Measurements from ENCODE around the gene LMO1.

LMO1 gene

DNA sequence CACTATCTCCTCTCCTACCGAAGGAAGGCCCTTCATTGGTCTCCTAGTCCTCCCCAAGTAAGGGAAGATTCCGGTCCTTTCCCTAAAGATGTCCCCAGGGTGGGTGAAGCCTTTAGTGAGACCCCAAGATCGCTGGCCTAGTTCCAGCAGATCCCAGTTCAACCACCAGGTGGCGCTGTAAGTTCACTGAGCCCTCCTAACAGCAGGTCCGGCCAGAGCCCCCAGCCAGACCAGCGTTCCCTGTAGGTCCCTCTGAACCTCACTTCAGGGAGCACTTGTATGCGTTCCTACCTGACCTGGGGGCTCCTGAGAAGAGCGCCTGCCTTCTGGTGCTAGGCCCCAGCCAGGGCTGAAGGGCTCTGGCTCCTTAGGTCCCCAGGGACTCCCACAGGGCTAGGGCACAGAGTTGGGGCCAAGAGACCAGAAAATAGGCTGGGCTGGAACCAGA lies 38.1 kb downstream of the LMO1 start:
- peak; percentile 89 for DNase-seq

DNA sequence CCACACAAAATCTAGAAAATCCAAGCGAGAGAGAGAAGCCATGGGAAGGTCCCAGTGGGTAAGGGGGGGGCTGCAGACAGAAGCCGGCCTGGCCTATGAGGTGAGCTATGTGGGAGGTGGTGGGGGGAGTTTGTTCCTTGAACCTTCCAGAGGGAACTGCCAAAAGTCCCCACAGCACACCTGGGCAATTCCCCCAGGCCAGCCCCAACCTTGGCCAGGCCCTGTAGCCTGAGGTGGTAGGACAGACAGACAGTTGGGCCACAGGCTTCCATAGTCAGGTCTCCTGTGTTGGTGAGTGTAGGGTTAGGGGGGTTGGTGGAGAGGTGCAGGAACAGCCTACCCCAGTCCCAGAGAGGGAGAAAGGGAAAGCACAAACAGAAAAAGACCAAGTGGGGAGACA lies 39.0 kb downstream of the LMO1 start:
- no peak for DNase-seq

DNA sequence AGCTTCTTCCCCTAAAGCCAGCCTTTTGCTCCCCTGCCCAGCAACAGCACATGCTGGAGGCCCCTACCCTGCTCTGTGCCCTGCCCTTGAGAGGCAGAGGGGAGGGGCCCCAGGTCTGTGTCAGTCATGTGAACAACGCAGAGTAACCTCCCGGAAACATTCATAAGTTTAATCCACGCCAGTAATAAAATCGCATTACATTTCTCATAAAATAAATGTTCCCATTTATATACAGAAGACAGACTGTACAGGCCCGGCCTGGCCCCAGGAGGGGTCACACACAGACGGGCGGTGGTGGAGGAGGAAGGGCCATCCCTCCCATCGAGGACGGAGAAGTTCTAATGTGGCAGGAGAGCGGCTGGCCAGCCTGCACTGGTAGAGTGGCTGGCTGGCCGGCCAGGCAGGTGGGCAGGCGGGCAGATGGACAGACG lies 39.5 kb downstream of the LMO1 start:
- DNase-seq = no peak

DNA sequence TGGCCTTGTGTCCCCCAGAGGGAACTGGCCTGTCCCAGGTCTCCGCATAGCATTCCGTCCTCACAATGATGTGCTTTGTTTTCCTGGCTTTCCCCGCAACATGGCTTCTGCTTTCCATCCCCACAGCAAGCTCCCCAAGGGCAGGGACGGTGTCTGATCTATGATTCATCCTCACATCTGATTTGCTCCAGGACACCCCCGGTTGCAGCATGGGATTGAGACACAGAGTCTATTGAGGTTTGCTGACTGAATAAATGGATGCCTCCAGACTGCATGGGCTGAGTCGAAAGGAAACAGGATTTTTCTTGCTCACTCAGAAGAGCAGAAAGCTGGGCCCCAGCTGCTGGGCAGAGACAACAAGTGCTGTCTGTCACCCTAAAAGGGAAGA lies 40.2 kb downstream of the LMO1 start:
- DNase-seq = no peak

DNA sequence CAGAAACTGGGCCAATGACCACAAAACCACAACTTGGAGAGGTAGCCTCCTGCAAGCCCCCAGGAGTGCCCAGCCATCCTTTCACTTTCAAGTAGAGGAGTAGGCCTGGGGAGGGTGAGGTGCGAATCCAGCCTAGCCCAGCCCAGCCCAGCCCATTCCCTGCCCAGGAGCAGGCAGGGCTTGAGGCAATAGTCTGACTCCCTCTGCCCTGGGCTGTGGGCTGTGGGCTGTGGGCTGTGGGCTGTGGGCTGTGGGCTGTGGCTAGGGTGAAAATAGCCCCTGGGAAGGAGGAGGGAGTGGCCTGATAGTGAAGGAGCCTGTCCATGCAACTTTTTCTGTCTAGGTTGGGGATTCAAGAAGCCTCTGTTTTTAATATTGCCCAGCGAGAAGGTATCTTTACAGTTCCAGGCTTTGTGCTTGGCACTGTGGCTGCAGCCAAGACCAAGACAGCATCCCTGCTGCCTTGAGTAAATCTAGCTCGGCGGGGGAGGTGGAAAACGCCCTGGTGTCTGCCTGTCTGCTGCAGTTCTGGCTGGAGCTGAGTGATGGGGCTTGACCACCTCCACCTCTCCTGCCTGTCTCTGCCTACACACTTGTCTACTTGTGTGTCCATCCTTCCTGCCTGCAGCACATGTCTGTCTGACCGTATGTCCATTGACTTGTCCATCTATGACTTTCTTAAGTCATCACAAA lies 40.7 kb downstream of the LMO1 start:
- no peak for DNase-seq

DNA sequence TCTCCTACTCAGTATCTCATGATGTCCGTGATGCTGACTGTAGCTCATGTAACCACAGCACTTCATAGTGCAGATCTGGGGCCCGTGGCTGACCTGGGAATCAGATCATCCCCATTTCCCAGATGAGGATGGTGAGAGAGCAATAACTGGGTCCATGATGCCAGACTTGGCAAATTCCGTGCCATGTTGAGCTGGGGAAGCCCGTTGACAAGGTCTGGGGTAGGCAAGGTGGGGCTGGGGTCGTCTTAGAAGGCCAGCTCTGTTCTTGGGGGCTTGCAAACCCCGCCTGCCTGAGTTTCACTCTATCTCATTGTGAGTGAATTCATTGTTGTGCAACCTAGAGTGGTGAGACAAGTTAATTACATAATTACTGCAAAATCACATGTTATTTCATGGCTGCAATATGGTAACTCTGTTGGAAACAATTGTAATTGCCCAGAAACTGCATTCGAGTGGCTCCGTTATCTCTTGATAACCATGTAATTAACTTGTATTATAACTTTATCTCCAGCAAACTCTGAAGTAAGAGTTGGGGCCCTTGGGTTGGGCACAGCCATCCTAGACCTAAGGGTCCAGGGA lies 41.7 kb downstream of the LMO1 start:
- DNase-seq = no peak

DNA sequence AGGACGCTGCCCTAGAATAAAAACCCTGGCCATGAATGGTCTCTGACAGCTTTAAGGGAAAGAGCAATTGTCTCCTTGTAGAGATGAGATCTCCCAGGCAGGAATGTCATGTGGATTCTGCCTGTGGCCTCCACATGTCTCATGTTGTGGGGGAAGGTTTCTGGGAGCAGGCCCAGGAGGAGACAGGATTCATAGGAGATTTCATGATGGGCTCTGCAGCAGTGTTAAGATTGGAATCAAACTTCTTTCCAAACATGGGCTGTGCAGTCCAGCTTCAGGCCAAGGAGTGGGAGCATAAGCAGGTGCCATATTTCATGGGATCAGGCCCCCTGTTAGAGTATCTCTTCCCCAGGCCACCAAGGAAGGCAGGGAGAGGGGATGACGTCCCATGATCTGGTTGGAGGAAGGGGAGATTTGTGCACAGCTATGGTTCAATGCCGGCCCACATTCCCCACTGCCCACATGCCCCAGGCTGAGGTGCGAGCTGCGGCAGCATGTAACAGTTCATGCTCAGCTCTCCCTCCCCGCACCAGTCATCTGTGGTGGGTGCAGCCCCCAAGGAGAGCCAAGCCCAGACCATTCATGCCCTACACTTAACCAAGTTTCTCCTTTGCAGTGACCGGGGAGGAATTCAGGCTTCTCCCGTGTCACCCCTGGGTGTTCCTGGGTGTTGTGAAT lies 42.5 kb downstream of the LMO1 start:
- DNase-seq = no peak

DNA sequence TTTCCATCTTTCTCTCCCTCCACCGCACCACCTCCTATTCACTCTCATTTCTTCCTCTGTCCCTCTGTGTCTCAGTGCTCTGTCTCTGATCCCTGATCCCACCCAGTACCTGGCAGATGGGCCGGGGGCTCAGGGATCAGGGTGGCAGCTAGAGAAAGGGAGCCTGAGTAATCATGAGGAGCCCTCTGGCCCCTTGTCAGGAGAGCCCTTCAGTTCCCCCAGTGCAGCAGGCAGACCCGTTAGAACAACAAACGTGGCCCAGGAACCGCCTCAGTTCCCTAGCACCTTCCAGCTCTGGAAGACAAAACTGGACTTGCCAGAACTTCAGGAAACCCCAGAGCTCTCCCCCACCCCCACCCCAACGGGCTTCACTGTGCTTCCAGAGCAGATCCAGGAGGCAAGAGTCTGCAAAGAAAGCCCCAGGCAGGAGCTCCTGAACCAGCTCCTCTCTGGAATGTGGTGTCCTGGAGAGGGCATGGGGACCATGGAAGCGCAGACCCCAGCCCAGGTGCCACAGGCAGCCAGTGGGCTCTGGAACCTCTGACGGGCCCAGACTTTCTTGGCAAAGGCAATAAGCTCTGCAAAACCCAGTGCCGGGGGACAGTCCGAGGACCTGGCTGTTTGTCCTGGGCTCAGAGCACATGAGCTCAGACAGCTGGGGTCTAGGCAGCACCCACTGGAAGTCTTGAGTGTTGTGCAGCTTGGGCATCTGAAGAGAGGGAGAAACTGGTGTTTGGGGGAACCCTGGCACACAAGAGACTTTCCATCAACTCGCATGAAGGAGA lies 43.2 kb downstream of the LMO1 start:
- DNase-seq = peak; percentile 36

DNA sequence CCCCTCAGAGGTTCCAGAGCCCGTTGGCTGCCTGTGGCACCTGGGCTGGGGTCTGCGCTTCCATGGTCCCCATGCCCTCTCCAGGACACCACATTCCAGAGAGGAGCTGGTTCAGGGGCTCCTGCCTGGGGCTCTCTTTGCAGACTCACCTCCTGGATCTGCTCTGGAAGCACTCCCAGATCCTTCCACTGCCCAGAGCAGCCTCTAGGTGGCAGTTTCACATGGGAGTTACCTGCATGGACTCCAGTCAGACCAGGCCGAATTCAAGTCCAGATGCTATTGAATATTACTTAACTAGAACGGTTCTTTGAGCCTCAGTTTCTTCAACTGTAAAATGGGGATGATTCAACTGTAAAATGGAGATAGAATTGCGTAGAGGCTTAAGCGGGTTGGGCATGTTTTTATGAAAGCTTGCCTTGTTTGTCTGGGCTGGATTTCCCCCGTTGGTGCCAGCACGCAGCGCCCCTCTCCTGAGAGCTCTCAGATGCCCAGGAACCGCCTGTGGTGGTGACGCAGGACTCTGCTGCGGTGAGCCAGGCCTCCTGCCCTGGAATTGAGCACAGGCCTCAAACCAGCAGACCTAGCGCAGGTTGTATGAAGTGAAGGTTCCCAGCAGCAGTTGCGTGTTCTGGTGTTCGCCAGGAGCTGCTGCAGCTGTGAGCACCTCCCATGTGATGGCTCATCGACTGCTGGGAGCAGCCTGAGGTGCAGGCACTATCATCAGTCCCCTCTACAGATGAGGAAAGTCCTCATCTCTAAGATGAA lies 44.2 kb downstream of the LMO1 start:
- DNase-seq = peak; percentile 68

DNA sequence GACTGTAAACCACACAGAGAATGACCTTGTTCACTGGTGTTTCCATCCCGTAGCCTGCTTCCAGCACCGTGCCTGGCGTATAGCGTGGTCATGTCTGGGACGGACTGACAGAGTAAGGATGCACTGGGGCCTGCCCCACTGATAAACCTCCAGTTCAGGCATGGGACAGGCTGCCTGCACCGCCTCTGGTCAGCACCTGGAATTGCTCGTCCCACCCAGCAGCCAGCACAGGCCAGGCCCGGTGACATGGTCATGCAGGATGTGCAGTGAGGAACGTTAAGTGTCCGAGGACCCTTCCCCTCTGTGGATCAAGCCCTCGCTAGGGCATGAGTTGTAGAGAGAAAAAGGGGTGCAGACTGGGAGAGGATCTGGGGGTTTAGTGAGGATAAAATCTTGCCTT lies 44.8 kb downstream of the LMO1 start:
- DNase-seq = no peak

DNA sequence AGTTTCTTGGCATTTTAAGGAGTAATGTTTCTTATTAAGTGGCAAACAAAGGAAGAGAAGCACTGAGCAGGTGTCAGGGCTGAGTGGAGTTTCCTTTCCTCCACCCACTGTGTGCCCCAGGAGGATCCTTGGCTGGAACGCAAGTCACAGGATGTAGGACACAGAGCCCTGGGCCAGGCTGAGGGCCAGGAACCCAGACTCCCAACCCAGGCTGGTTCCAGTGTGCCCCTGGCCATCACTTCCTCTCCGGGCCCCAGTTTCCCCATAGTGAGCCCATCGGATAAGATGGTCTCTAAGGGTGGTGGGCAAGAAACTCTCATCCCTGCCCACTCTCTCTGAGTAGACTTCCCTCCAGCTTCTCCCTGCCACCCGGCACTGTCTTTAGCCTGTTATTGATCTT lies 45.3 kb downstream of the LMO1 start:
- no peak for DNase-seq

DNA sequence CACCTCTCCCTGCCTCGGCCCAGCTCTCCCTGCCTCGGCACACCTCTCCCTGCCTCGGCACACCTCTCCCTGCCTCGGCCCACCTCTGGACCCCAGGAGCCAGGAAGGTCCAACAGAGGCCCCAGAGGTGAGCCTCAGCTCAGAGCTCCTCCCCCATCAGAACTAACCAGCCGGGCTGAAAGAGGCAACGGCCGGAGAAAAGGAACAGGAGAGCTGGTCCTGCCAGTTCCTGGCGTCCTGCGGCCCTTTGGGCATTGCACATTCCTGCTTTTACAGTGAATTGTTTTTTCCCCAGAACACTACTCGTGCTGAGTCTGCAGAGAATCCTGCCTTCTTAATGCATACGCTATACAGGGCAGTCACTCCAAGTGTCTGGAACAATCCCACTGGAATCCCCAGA lies 45.8 kb downstream of the LMO1 start:
- no peak for DNase-seq

DNA sequence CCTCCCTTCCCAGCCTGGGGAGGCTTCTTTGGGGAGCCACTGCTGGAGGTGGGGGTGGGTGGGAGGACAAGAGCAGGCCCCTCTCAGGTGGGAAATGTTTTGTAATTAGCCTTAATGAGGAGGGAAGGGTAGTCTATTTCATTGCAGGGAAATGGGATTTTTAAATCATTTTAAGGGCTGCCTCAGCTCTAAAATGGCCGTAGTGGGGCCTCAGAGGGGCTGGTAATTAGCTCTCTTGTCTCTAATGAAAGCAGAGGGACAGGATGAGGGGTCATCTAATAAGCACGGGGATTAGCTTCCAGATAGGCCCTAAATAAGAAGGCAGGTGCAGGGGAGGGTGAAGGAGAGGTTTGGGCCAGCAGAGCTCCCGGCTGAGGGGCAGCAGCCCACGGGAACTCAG lies 46.5 kb downstream of the LMO1 start:
- DNase-seq = peak; percentile 56

DNA sequence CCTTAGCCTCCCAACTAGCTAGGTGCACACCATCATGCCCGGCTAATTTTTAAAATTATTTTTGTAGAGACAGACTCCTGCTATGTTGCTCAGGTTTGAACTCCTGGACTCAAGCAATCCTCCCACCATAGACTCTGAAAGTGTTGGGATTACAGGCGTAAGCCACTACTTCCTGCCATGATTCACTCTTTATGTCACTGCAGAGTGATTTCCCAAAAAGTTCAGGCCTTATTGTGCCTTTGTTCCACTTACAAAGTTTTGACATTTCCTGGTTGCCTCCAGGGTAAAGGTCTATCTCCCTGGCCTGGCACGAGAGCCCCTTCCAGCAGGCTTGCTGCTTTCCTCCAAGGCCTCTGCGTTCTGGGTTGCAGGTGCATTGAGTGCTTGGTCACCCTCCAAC lies 50.3 kb downstream of the LMO1 start:
- DNase-seq = no peak

DNA sequence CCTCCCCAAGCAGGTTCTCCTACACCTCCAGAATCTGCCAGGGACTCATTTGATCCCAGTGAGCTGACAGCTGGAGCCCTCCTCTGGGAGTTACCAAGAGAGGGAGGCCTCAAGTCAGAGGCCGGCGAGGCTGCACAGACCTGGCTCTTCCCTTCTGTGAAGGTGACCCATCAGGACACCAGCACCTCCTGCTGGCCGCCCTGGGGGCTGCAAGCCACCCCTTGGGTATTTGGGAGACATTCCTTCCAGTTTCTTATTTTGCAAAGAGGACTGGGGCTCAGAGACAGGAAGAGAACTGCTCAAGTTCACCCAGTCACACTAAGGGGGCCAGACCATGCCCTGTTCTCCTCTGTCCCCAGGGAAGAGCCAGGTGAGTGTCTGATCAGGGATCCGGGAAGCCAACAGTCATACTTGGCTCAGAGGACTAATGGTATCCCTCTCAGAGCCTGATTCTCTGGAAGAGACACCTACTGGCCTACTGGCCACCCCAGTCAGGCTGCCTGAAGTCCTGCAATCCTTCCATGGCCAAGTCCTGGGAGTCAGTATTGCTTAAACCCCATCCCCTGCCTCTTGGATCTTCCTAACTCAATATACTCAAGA lies 54.4 kb downstream of the LMO1 start:
- peak; percentile 27 for DNase-seq

DNA sequence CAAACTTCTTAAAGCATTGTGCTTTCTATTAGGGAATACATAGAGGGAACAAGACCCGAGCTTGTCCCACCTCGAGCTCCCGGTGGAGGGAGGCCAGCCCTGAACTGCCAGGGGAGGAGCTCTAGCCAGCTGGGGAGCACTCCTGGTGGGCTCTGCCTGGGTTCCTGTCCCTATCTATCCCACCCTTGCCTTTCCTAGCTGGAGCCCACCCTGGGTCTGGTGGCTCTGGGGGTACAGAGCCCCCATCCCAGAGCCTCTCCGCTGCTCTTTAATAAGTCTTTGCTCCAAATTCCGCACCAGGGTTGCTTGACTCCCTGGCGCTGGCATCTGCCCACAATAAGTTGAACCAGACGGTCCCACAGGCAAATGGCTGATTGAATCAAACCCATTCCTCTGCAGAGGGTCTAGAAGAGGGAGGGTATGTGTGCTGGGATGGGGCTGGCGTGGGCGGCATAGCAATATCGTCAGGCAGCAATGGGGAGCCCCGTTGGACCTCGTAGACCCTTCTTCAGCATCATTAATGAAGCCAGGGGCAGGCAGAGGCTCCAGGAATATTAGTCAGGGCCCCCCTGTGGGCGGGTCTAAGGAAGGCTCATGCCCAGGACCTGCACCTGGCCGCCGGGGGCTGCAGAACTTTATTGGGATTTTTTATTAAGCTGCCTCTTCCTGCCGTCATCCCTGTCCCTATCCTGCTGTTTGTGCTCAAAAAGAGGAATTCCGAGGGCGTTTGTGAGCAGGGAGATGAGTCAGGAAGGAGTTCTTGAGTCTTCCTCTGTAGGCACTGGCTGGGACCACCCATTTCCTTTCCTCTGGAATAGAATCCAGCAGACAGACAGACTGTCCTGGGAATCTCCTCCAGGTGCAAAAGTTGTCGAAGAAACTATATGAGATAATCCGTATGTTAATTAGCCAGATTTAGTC lies 56.3 kb downstream of the LMO1 start:
- DNase-seq = no peak

DNA sequence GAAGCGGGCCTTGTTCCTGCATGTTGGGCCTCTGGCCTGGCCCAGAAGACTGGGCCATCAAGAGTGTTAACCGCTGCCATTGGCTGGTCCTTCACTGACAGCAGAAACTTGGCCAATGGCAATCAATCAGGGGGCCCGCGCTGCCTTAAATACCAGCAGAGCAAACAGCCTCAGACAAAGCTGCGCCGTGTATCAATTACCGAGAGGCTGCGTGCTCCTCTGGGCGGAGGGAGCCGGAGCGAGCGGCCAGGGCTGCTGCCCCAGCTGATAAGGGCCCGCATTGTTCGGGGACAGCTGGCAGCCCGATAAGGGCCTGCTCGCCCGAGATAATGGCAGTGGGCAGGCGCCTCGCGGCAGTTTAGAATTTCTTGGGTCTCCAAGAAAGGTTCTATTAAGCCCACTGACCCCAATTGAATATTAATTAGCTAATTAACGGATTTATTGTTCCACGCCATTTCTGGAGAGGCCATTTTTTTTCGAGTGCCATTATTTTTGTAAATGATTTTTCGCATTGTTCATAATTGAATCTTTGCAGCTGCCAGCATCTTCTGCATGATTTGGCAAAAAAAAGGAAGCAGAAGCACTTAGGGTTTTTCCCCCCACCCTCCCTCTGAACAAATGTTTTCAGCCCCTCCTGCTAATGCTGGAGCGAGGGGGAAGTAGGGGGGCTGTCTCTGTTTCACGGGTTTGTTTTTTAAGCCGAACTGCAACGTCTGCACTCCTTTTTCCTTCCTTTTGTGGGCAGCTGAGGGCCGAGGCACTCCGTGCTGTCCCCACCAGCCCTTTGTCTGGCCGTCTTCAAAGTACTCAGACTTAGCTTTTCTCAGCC lies 57.2 kb downstream of the LMO1 start:
- DNase-seq = no peak

DNA sequence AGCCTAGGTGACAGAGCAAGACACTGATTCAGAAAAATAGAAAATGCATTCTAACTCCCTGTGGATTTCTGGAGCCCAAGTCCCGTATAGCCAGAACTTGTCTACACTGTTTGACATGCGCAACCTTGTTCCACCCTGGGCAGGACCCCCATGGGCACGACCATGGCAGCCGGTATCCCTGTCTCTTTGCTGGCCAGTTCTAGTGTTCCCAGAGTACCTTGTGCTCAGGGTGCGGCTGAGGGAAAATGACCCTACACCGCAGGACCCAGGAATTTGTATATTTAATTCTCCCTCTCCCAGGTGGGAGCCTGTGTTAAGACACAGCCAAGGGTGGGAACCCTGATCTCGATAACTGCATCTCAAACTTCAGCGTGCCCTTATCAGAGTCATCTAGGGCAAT lies 58.1 kb downstream of the LMO1 start:
- DNase-seq = no peak

DNA sequence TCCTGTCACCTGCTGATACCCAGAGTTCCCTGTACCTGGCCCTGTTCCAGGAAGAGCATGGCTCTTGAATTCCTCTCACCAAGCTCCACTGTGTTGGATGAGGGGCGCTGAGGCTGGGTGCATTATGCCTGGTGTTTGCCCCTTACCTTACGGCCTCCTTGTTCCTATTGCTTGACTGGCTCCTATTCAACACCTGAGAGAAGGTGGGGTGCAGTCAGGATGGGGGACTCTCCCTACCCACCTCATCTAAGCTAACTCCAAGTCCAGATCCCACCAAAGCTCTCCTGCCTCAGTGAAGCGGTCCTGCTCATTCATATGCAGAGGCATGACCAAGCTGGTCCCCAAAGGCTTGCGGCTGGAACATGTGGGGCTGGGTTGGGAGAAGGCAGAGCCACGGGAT lies 59.1 kb downstream of the LMO1 start:
- DNase-seq = no peak

DNA sequence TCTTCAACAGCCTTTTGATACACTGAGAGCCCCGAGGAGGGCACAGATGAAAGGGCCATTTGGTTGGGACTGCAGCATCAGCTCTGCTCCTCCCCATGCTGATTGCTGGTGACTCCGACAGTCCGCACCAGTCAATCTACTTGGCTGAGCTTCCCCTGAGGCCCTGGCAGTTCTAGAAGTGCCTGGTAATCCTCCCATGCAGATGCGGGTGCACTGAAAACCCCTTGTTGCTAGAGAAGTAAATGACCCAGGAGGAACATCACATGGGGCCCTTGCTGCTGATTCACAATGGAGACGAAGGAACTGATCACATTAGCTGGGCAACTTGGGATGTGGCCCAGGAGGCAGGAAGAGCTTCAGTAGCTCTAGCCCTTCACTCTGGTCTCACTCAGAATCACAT lies 59.7 kb downstream of the LMO1 start:
- DNase-seq = no peak

DNA sequence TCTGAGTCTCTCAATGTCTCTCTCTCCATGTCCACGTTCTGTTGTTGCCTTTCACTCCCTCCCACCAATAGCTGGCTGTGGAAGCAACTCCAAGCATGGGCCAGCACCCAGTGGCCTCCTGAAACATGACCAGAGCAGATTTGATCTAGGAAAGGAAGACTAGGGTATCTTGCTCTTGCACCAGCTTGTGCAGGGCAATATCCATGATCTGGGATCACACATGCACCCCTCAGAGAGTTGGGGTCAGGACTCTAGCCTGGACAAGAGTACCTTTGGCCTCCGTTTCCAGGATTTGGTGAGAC lies 60.3 kb downstream of the LMO1 start:
- no peak for DNase-seq
